ENCODE results near the gene TOM1. TPM values are rescaled to one million over a fixed set of nuclear protein-coding genes. Genes with fewer than 3 reads are reported as not detected.
A peak's percentile ranks its signal among the peaks of the same experiment; 100 is the strongest.

TOM1 gene
- total and polyA plus RNA-seq, 2 of the 13 experiments (the other 11 are each of a cell fraction or from before 2014, with no cell fraction given), result 30.8 to 87.3 TPM

DNA sequence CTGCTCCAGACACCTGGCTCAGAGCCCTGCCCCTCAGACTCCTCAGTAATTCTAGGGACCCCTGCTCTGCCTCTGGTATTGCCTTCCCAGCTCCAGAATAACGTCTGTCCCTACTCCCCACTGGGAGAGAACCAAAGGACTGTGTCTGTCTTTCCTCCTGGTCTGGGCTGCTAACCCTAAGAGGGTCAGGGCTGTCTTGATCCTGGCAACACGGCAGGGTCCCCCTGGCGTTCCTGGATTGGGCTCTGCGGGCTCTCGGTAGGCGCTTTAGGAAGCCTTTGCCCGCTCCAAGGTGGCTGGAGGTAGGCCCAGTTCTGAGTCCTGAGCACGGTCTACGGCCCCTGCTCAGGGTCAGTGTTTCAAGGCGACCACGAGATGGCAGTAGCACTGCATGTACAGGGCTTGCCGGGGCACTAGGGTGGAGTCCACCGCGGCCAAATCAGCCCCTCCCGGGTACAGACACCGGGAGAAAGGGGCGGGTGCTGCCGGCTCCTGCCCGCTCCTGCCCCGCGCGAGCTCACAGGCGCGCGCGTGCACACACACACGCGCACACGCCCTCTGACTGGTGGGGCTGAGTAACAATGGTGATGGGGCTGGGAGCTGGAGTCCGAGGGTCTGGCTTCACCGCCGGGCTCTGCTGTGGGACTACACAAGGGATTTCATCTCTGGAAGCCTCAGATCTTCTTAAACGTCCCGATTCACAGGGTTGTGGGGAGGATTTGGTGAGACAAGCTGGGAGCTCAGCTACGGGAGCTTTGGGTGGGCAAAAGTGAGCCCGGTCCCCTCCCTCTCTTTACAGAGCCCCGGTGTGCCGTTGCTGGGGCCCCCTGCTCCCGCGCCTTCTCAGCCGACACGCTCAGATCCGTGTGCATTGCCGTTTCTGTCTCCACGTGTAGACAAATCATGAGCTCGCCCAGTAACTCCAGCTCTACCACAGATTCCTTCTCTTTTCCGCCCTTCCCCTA, 51.1 kb downstream of the TOM1 start (continued):
- TF ChIP-seq ZGPAT (CRISPR knock-in tag; IDR thresholded peaks at IDR 0.05), result peak; percentile 62; the same call in 1 of the 2 replicates
- peak; percentile 42 for TF ChIP-seq SKI (IDR thresholded peaks at IDR 0.05; ENCODE audit: partially characterized antibody)
- peak; percentile 63 for TF ChIP-seq MED1 (CRISPR knock-in tag; IDR thresholded peaks at IDR 0.05)
- no peak for TF ChIP-seq ZNF652 (CRISPR knock-in tag; IDR thresholded peaks at IDR 0.05; ENCODE audit: borderline replicate concordance, low read depth)
- TF ChIP-seq ZNF572 (CRISPR knock-in tag; IDR thresholded peaks at IDR 0.05), result no peak
- TF ChIP-seq AKAP8 (CRISPR knock-in tag; IDR thresholded peaks at IDR 0.05), result peak; percentile 76; the same call in 1 of the 2 replicates
- TF ChIP-seq FOXJ3 (CRISPR knock-in tag; IDR thresholded peaks at IDR 0.05; ENCODE audit: borderline replicate concordance), result peak; percentile 42; the same call in 1 of the 2 replicates
- TF ChIP-seq ZBTB42 (CRISPR knock-in tag; IDR thresholded peaks at IDR 0.05), result no peak
- TF ChIP-seq SRY (CRISPR knock-in tag; IDR thresholded peaks at IDR 0.05), result 0 out of 2 replicates have a peak, but pooled peaks have one; percentile 34
- 0 out of 2 replicates have a peak, but pooled peaks have one; percentile 29 for TF ChIP-seq ELF1 (CRISPR knock-in tag; IDR thresholded peaks at IDR 0.05)
- TF ChIP-seq, protein P1, sequence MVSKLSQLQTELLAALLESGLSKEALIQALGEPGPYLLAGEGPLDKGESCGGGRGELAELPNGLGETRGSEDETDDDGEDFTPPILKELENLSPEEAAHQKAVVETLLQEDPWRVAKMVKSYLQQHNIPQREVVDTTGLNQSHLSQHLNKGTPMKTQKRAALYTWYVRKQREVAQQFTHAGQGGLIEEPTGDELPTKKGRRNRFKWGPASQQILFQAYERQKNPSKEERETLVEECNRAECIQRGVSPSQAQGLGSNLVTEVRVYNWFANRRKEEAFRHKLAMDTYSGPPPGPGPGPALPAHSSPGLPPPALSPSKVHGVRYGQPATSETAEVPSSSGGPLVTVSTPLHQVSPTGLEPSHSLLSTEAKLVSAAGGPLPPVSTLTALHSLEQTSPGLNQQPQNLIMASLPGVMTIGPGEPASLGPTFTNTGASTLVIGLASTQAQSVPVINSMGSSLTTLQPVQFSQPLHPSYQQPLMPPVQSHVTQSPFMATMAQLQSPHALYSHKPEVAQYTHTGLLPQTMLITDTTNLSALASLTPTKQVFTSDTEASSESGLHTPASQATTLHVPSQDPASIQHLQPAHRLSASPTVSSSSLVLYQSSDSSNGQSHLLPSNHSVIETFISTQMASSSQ (IDR thresholded peaks at IDR 0.05; ENCODE audit: low read depth), result no peak
- TF ChIP-seq, protein P1 (CRISPR knock-in tag; IDR thresholded peaks at IDR 0.05; ENCODE audit: borderline replicate concordance), result peak; percentile 39; the same call in 1 of the 2 replicates
- no peak for TF ChIP-seq FOXA1 (IDR thresholded peaks at IDR 0.05)
- no peak for TF ChIP-seq FOXA1 (CRISPR knock-in tag; IDR thresholded peaks at IDR 0.05)
- no peak for TF ChIP-seq PBX2 (CRISPR knock-in tag; IDR thresholded peaks at IDR 0.05)
- TF ChIP-seq SMC3 (IDR thresholded peaks at IDR 0.05; ENCODE audit: low read length), result peak; percentile 69
- peak; percentile 32; the same call in 1 of the 2 replicates for TF ChIP-seq HNF4A (CRISPR knock-in tag; IDR thresholded peaks at IDR 0.05)
- peak; percentile 52; the same call in 1 of the 2 replicates for TF ChIP-seq ZNF598 (CRISPR knock-in tag; IDR thresholded peaks at IDR 0.05; ENCODE audit: borderline replicate concordance)
- peak; percentile 37; the same call in 1 of the 2 replicates for TF ChIP-seq ISL2 (CRISPR knock-in tag; IDR thresholded peaks at IDR 0.05)
- peak; percentile 75 for TF ChIP-seq AGO1 (IDR thresholded peaks at IDR 0.05; ENCODE audit: low read depth, low read length, poor library complexity, severe bottlenecking)
